ENCODE data around the gene STK39. TPM values are rescaled to one million over a fixed set of nuclear protein-coding genes. Genes with fewer than 3 reads are reported as not detected.

STK39 gene
- total and polyA plus RNA-seq, 2 donors from 2014 or later = 15.9 to 27.1 TPM

DNA sequence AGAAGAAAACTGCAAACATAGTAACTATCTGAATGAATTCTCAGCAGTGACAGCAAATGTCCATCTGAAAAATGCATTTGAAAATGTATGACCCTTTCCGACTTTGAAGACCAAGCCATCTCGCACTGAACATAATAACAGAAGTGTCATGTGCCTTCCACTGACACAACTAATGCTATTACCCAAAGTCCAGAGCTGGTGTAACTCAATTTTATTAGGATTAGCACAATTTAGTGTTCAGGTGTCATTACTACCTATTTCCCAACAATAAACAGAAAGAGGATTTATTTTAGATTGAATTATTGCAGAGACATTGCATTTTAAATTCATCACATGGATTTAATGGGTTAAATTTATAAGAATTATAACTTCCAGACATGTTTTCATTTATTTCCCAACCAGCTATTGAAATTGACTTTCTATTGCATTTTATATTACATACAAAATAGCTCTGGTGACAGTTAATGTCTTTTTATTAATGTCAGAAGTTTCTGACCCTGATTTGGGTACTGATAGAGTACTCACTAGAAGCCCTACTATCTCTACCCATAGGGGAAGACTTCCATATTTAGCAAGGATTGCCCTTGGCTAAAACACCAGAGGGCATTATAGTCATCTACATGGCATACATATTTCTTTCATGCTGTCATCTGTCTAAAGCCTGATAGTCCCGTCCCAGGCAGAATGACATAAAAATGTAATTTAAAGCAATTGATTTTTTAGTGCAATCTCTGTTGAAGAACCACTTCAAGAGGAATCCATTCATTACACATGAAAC lies 7.0 kb upstream of the STK39 start:
- no peaks in the 10 kb centered on the region for H3K4me1 ChIP-seq (ENCODE audit: control insufficient read depth in 2 of 3, insufficient read depth in 2 of 3, low read depth in 1 of 3, low read length in 3 of 3)
- H3K9ac ChIP-seq (ENCODE audit: low read length in 3 of 3) = no peak overlapping the region
- peaks cover 0 to 7% (median 0%) of the 10 kb centered on the region in 3 donors for H3K9me3 ChIP-seq (ENCODE audit: control insufficient read depth in 2 of 3, insufficient read depth in 1 of 3, low read length in 3 of 3)
- H3K4me3 ChIP-seq (ENCODE audit: low read length in 3 of 3) = no peak overlapping the region
- H3K36me3 ChIP-seq (ENCODE audit: control insufficient read depth in 2 of 3, insufficient read depth in 3 of 3, low read length in 3 of 3) = no peaks in the 10 kb centered on the region
- FAIRE-seq (no peak), DNase-seq (no peak)
- TF ChIP-seq, protein P1, sequence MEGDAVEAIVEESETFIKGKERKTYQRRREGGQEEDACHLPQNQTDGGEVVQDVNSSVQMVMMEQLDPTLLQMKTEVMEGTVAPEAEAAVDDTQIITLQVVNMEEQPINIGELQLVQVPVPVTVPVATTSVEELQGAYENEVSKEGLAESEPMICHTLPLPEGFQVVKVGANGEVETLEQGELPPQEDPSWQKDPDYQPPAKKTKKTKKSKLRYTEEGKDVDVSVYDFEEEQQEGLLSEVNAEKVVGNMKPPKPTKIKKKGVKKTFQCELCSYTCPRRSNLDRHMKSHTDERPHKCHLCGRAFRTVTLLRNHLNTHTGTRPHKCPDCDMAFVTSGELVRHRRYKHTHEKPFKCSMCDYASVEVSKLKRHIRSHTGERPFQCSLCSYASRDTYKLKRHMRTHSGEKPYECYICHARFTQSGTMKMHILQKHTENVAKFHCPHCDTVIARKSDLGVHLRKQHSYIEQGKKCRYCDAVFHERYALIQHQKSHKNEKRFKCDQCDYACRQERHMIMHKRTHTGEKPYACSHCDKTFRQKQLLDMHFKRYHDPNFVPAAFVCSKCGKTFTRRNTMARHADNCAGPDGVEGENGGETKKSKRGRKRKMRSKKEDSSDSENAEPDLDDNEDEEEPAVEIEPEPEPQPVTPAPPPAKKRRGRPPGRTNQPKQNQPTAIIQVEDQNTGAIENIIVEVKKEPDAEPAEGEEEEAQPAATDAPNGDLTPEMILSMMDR (IDR thresholded peaks at IDR 0.05; ENCODE audit: borderline replicate concordance, extremely low read depth, insufficient read depth) = no peak
- H3K27ac ChIP-seq (ENCODE audit: low read depth in 2 of 2, low read length in 2 of 2) = no peak overlapping the region
- no peaks in the 10 kb centered on the region for H3K27me3 ChIP-seq (ENCODE audit: control insufficient read depth, insufficient read depth, low read length)
- intact Hi-C loops (cut with DNase I) = no loop called here

DNA sequence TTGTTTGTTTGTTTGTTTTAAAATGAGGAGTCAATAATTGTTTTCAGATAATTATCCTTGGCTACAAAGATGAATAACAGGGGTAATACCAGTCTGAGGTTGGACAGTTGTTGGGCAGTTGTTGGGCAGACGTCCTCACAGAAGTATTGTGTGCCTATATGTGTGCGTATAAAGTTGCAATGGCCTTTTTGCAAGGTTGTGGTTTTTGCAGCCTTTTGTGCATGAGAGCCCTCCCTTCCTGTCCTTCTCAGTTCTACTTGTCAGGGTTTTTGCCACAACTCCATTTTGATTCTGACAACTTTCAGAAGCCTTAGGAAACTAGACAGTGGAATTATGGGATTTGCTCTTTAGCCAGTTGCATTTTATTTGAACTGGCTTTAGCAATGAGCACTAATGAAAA lies 6.0 kb upstream of the STK39 start:
- intact Hi-C loops (cut with DNase I) = no loop called here
- FAIRE-seq = no peak
- no peaks in the 10 kb centered on the region for H3K9me3 ChIP-seq (ENCODE audit: control insufficient read depth in 2 of 3, insufficient read depth in 1 of 3, low read length in 3 of 3)
- H3K27ac ChIP-seq (ENCODE audit: low read depth in 2 of 2, low read length in 2 of 2) = no peak overlapping the region
- DNase-seq = no peak
- no peaks in the 10 kb centered on the region for H3K27me3 ChIP-seq (ENCODE audit: control insufficient read depth, insufficient read depth, low read length)
- no peaks in the 10 kb centered on the region for H3K36me3 ChIP-seq (ENCODE audit: control insufficient read depth in 2 of 3, insufficient read depth in 3 of 3, low read length in 3 of 3)
- H3K9ac ChIP-seq (ENCODE audit: low read length in 3 of 3) = no peak overlapping the region
- TF ChIP-seq, protein P1 (IDR thresholded peaks at IDR 0.05; ENCODE audit: borderline replicate concordance, extremely low read depth, insufficient read depth) = no peak
- H3K4me1 ChIP-seq (ENCODE audit: control insufficient read depth in 2 of 3, insufficient read depth in 2 of 3, low read depth in 1 of 3, low read length in 3 of 3) = no peaks in the 10 kb centered on the region
- H3K4me3 ChIP-seq (ENCODE audit: low read length in 3 of 3) = no peak overlapping the region

DNA sequence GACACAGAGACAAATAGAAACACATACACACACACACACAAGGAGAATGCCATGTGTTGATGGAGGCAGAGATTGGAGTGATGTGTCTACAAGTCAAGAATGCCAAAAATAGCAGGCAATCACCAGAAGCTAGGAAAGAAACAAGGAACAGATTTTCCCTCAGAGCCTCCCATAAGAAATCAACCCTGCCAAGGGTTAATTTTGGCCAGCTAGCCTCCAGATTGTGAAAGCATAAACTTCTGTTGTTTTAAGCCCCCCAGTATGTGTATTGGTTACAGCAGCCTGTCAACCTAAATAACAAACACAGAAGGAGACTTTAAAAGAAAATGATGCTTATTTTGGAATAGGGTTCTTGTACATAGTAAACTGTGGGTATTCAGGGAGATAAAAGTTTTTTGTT lies 5.6 kb upstream of the STK39 start:
- no peaks in the 10 kb centered on the region for H3K4me1 ChIP-seq (ENCODE audit: control insufficient read depth in 2 of 3, insufficient read depth in 2 of 3, low read depth in 1 of 3, low read length in 3 of 3)
- no peak overlapping the region for H3K27ac ChIP-seq (ENCODE audit: low read depth in 2 of 2, low read length in 2 of 2)
- no peaks in the 10 kb centered on the region for H3K9me3 ChIP-seq (ENCODE audit: control insufficient read depth in 2 of 3, insufficient read depth in 1 of 3, low read length in 3 of 3)
- DNase-seq (peak in 2 of 5 donors; percentile 31 to 37), FAIRE-seq (no peak)
- TF ChIP-seq, protein P1 (IDR thresholded peaks at IDR 0.05; ENCODE audit: borderline replicate concordance, extremely low read depth, insufficient read depth) = no peak
- H3K27me3 ChIP-seq (ENCODE audit: control insufficient read depth, insufficient read depth, low read length) = no peaks in the 10 kb centered on the region
- no peak overlapping the region for H3K9ac ChIP-seq (ENCODE audit: low read length in 3 of 3)
- no peaks in the 10 kb centered on the region for H3K36me3 ChIP-seq (ENCODE audit: control insufficient read depth in 2 of 3, insufficient read depth in 3 of 3, low read length in 3 of 3)
- intact Hi-C loops (cut with DNase I) = no loop called here
- H3K4me3 ChIP-seq (ENCODE audit: low read length in 3 of 3) = no peak overlapping the region

All from kidney (tissue), 14 donors.